Measurements from ENCODE around the gene HK1. TPM values are rescaled to one million over a fixed set of nuclear protein-coding genes. Genes with fewer than 3 reads are reported as not detected.
A peak's percentile ranks its signal among the peaks of the same experiment; 100 is the strongest.
"Not testable (repeated sequence)": the region's sequence is repeated elsewhere in the genome, so short reads cannot be mapped to it uniquely, and the experiment has no call there.

Gene HK1
- total RNA-seq, 1 experiment from 2014 or later, result 35.2 TPM

GRCh38 chr10:69275444-69275843 is 2.9 kb upstream of the HK1 start:
- H3K4me1 ChIP-seq, result no peaks in the 10 kb centered on the region
- no peak overlapping the region for H3K4me3 ChIP-seq
- no peak for DNase-seq
- H3K27me3 ChIP-seq, result no peaks in the 10 kb centered on the region
- no peaks in the 10 kb centered on the region for H3K9me3 ChIP-seq (replicated peaks)
- H3K27ac ChIP-seq, result no peak overlapping the region
- no peaks in the 10 kb centered on the region for H3K36me3 ChIP-seq

DNA sequence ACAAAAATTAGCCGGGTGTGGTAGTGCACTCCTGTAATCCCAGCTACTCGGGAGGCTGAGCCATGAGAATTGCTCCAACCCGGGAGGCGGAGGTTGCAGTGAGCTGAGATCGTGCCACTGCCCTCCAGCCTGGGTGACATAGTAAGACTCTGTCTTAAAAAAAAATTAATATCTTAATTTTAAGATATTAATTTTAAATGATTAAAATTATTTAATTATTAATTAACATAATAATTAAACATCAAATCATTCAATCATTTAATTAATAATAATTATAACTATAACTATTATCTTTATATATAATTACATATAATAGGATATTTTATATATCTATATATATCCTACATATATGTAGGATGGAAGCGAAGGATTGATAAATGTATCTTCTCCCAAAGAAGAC is 1.8 kb upstream of the HK1 start:
- Histone ChIP-seq H3K4me3 (no peak overlapping the region), H3K27me3 (no peaks in the 10 kb centered on the region), H3K4me1 (no peaks in the 10 kb centered on the region), H3K27ac (no peak overlapping the region), H3K9me3 (replicated peaks) (no peaks in the 10 kb centered on the region), H3K36me3 (no peaks in the 10 kb centered on the region)
- no peak for DNase-seq

GRCh38 chr10:69279110-69279509 is 814 bp downstream of the HK1 start:
- no peak overlapping the region for H3K4me3 ChIP-seq
- H3K27me3 ChIP-seq, result no peaks in the 10 kb centered on the region
- H3K27ac ChIP-seq, result no peak overlapping the region
- DNase-seq, result no peak
- no peaks in the 10 kb centered on the region for H3K4me1 ChIP-seq
- H3K9me3 ChIP-seq (replicated peaks), result no peaks in the 10 kb centered on the region
- no peaks in the 10 kb centered on the region for H3K36me3 ChIP-seq

GRCh38 chr10:69281507-69282413 is 3.5 kb downstream of the HK1 start:
- Histone ChIP-seq H3K4me3 (no peak overlapping the region), H3K4me1 (no peaks in the 10 kb centered on the region), H3K27me3 (no peaks in the 10 kb centered on the region), H3K9me3 (replicated peaks) (no peaks in the 10 kb centered on the region), H3K36me3 (no peaks in the 10 kb centered on the region), H3K27ac (no peak overlapping the region)
- DNase-seq, result no peak

DNA sequence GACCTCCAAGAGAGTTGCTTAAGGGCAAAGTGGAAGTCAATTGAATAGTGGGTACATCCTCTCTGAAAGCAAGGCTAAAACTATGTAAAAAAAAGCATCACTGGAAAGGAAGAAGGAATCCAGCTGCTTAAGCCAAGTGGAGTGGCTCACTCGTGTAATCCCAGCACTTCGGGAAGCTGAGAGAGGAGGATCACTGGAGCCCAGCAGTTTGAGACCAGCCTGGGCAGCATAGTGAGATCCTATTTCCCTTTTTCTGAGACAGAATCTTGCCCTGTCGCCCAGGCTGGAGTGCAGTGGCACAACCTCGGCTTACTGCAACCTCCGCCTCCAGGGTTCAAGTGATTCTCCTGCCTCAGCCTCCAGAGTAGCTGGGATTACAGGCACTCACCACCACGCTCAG is 6.1 kb downstream of the HK1 start:
- not testable (repeated sequence) for DNase-seq, H3K27me3 ChIP-seq

DNA sequence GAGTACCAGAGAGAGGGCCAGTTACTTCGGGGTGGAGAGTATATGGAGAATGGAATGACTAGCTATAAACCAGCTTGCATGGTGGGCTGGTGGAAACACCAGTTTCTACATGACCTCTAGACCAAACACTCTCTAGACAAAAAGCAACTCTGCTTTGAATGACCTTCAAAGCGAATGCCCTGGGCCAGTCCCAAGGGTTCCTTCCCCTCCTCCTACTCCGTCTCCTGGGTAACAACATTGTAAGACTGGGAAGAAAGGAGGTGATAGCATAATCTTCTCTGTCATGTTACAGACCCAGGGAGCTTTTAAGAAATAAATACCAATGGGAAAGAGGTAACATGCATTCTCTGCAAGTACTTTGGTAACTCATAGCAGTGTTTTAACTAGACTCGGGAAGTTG is 7.4 kb downstream of the HK1 start:
- Histone ChIP-seq H3K4me3 (no peak overlapping the region), H3K27ac (no peak overlapping the region), H3K36me3 (no peaks in the 10 kb centered on the region), H3K4me1 (no peaks in the 10 kb centered on the region), H3K9me3 (replicated peaks) (no peaks in the 10 kb centered on the region), H3K27me3 (no peaks in the 10 kb centered on the region)
- DNase-seq, result no peak

More for the DNA sequence above, 6.1 kb downstream of the HK1 start:
- not testable (repeated sequence) for H3K27ac ChIP-seq; H3K4me1 ChIP-seq; H3K9me3 ChIP-seq (replicated peaks); H3K36me3 ChIP-seq; H3K4me3 ChIP-seq

- H3K4me1 ChIP-seq, result no peaks in the 10 kb centered on the region
- no peaks in the 10 kb centered on the region for H3K36me3 ChIP-seq
- no peak overlapping the region for H3K27ac ChIP-seq
- no peaks in the 10 kb centered on the region for H3K9me3 ChIP-seq (replicated peaks)
- peak in 1 of 2 experiments; percentile 7 for DNase-seq
- H3K27me3 ChIP-seq, result no peaks in the 10 kb centered on the region
- H3K4me3 ChIP-seq, result no peak overlapping the region
These were observed 8.9 kb downstream of the HK1 start for GRCh38 chr10:69287181-69287580.

- no peaks in the 10 kb centered on the region for H3K4me1 ChIP-seq
- H3K27me3 ChIP-seq, result no peaks in the 10 kb centered on the region
- no peaks in the 10 kb centered on the region for H3K36me3 ChIP-seq
- no peak for DNase-seq
- no peaks in the 10 kb centered on the region for H3K9me3 ChIP-seq (replicated peaks)
- H3K27ac ChIP-seq, result no peak overlapping the region
- no peak overlapping the region for H3K4me3 ChIP-seq
These were observed 12.7 kb downstream of the HK1 start for GRCh38 chr10:69290993-69291392.

DNA sequence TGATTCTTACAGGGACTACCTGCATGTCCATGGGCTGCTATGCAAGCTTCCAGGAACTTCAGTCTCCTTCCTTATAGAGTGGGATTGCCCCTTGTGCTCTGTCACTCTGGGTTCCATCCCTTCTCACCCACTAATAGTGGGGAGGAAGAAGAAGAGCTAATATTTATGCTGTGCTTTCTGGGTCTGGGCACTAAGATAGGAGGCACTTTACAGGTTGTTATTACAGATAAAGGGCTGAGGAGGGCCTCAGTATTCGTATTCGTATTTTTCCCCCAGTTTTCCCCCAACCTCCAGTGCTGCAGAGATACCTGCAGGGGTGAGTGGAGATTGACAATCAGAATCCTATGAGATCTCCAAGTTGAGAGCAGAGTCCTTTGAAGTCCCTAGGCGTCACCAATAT is 14.2 kb downstream of the HK1 start:
- Histone ChIP-seq H3K4me1 (no peaks in the 10 kb centered on the region), H3K36me3 (no peaks in the 10 kb centered on the region), H3K27ac (no peak overlapping the region), H3K4me3 (no peak overlapping the region), H3K9me3 (replicated peaks) (no peaks in the 10 kb centered on the region), H3K27me3 (no peaks in the 10 kb centered on the region)
- no peak for DNase-seq

DNA sequence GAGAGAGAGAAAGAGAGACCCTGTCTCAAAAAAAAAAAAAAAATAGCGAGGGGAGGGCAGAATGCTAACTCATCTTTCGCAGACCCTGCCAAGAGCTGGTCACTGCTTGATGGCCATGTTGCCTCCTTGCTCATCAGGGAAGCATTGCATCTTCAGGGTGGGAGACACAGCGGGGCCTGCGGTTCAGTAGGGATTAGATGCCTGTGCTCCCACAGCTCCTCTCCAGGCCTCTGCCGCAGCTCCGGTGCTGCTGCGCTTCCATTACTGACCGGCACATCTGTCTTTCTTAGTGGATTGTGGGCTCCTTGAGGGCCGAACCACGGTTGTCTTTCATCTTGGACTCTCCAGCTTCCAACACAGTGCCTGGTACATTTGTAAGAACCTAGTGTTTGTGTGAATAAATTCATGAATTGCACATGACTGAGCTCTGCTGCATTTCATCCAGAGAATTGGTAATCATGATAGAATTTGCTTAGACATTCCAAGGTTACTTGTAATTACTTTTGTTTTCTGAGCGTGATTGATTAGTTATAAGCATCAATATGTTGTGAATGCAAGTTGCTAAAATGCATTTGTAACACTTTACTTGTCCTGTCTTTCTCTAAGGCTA is 16.8 kb downstream of the HK1 start:
- no peak overlapping the region for H3K27ac ChIP-seq
- H3K4me1 ChIP-seq, result no peaks in the 10 kb centered on the region
- no peaks in the 10 kb centered on the region for H3K36me3 ChIP-seq
- H3K9me3 ChIP-seq (replicated peaks), result no peaks in the 10 kb centered on the region
- no peaks in the 10 kb centered on the region for H3K27me3 ChIP-seq
- no peak overlapping the region for H3K4me3 ChIP-seq
- no peak for DNase-seq

GRCh38 chr10:69303632-69304051 is 25.3 kb downstream of the HK1 start:
- DNase-seq, result no peak
- Histone ChIP-seq H3K27me3 (no peaks in the 10 kb centered on the region), H3K9me3 (replicated peaks) (no peaks in the 10 kb centered on the region), H3K4me1 (no peaks in the 10 kb centered on the region), H3K27ac (no peak overlapping the region), H3K36me3 (no peaks in the 10 kb centered on the region), H3K4me3 (no peak overlapping the region)

DNA sequence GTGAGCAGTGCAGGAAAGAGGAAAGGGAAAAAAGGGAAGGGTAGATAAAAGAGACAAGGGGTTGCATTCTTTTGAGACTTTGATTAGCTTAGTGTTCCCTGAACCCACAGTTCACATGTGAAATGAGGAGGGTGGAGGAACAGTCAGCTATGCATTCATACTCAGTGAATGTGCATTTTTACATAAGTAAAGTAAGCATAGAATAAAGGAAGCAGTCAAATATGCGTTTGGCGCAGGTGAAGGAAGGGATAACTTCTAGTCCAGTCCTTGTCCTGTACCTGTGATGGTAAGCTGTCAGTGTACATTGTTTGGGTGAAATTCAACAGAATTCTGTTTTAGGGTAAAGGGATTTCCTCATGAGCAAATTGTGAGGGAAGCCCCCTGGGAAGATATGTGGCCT is 28.1 kb downstream of the HK1 start:
- H3K27ac ChIP-seq, result no peak overlapping the region
- H3K4me1 ChIP-seq, result no peaks in the 10 kb centered on the region
- H3K36me3 ChIP-seq, result no peaks in the 10 kb centered on the region
- no peak for DNase-seq
- no peaks in the 10 kb centered on the region for H3K27me3 ChIP-seq
- no peaks in the 10 kb centered on the region for H3K9me3 ChIP-seq (replicated peaks)
- no peak overlapping the region for H3K4me3 ChIP-seq

GRCh38 chr10:69307434-69307833 is 29.1 kb downstream of the HK1 start:
- DNase-seq, result no peak
- Histone ChIP-seq H3K36me3 (no peaks in the 10 kb centered on the region), H3K27ac (no peak overlapping the region), H3K27me3 (no peaks in the 10 kb centered on the region), H3K4me1 (no peaks in the 10 kb centered on the region), H3K4me3 (no peak overlapping the region), H3K9me3 (replicated peaks) (no peaks in the 10 kb centered on the region)

DNA sequence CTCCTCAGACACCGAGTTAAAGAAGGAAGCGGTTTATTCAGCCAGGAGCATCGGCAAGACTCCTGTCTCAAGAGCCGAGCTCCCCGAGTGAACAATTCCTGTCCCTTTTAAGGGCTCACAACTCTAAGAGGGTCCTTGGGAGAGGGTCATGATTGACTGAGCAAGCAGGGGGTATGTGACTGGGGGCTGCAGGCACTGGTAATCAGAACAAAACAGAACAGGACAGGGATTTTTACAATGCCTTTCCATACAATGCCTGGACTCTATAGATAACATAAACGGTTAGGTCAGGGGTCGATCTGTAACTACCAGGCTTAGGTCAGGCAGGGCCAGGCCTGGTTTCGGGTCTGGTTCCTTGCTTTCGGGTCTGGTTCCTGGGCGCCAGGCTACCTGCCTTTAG is 30.0 kb downstream of the HK1 start:
- H3K4me1 ChIP-seq; H3K9me3 ChIP-seq (replicated peaks); H3K36me3 ChIP-seq; DNase-seq; H3K4me3 ChIP-seq; H3K27ac ChIP-seq; H3K27me3 ChIP-seq: not testable (repeated sequence)

- Histone ChIP-seq H3K9me3 (replicated peaks) (no peaks in the 10 kb centered on the region), H3K36me3 (no peaks in the 10 kb centered on the region), H3K27ac (no peak overlapping the region), H3K27me3 (no peaks in the 10 kb centered on the region), H3K4me3 (no peak overlapping the region), H3K4me1 (no peaks in the 10 kb centered on the region)
- DNase-seq, result no peak
These were observed 33.0 kb downstream of the HK1 start for GRCh38 chr10:69311309-69311708.

DNA sequence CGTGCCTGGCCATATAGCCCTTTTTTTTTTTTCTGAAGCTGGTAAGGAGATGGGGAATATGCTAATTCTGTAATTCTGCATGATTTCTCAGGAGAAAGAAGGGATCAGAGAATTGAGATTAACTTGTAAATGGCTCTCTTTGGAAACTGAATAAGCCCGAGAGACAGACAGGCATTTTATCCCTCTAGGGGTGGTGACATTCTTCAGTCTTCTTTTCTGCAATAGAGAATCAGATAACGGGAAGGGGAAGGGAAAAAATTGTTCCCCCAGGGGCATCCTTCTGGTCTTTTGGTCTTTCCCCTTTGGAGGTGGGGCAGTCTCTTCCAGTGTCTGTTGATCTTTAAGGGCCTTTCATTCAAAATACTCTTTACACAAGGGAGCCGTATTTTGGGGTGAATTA is 34.2 kb downstream of the HK1 start:
- H3K27ac ChIP-seq, result no peak overlapping the region
- H3K27me3 ChIP-seq, result no peaks in the 10 kb centered on the region
- no peaks in the 10 kb centered on the region for H3K4me1 ChIP-seq
- H3K9me3 ChIP-seq (replicated peaks), result no peaks in the 10 kb centered on the region
- DNase-seq, result no peak
- no peak overlapping the region for H3K4me3 ChIP-seq
- no peaks in the 10 kb centered on the region for H3K36me3 ChIP-seq

Measured in SJCRH30 (cell line).